ENCODE data around the gene TANGO6. TPM values are rescaled to one million over a fixed set of nuclear protein-coding genes. Genes with fewer than 3 reads are reported as not detected.

TANGO6 gene
- total RNA-seq, 2 donors from 2014 or later = 9.6 to 22.7 TPM

- 81 to 89% methylated on average over 4 of the region's 4 CpGs for WGBS, 2 donors
- ATAC-seq (no peak), DNase-seq (no peak)
- no peak for TF ChIP-seq POLR2A (IDR thresholded peaks at IDR 0.05)
- TF ChIP-seq, protein P1, sequence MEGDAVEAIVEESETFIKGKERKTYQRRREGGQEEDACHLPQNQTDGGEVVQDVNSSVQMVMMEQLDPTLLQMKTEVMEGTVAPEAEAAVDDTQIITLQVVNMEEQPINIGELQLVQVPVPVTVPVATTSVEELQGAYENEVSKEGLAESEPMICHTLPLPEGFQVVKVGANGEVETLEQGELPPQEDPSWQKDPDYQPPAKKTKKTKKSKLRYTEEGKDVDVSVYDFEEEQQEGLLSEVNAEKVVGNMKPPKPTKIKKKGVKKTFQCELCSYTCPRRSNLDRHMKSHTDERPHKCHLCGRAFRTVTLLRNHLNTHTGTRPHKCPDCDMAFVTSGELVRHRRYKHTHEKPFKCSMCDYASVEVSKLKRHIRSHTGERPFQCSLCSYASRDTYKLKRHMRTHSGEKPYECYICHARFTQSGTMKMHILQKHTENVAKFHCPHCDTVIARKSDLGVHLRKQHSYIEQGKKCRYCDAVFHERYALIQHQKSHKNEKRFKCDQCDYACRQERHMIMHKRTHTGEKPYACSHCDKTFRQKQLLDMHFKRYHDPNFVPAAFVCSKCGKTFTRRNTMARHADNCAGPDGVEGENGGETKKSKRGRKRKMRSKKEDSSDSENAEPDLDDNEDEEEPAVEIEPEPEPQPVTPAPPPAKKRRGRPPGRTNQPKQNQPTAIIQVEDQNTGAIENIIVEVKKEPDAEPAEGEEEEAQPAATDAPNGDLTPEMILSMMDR (IDR thresholded peaks at IDR 0.05) = no peak
- Histone ChIP-seq H3K27ac (no peak overlapping the region), H3K27me3 (no peaks in the 10 kb centered on the region), H3K4me3 (no peak overlapping the region), H3K4me1 (peaks cover 7% of the 10 kb centered on the region), H3K9me3 (no peaks in the 10 kb centered on the region), H3K36me3 (replicated peaks in 1 of 2; ENCODE audit: insufficient read depth in 1 of 2, low read depth in 2 of 2) (no peaks in the 10 kb centered on the region)
- intact Hi-C loops (cut with DNase I) = no loop called here
These were observed 118.6 kb downstream of the TANGO6 start for GRCh38 chr16:68961778-68962402.

DNA sequence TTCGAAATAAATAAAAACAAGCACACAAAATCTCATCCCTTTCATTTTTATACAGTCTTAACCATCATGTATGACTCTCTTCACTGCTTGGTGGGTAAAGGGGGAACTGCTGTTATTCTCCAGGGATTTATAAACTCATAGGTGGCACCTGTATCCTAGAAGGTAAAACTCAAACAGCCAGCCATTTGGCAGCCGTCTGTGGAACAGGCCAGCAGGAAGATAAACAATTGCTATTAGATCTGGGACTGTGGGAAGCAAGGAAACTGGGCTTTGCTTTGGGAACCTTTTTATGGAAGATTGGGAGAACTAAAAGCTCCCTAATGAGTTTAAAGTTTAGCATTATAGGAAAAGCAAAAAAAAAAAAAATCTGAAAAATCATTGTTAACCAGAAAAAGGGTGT, 126.0 kb downstream of the TANGO6 start:
- H3K4me1 ChIP-seq = no peaks in the 10 kb centered on the region
- H3K9me3 ChIP-seq = no peaks in the 10 kb centered on the region
- intact Hi-C loops (cut with DNase I) = no loop called here
- H3K27ac ChIP-seq = no peak overlapping the region
- DNase-seq (peak in 3 of 4 donors; percentile 10 to 45 (median 23)), ATAC-seq (no peak)
- H3K4me3 ChIP-seq = no peak overlapping the region
- no peaks in the 10 kb centered on the region for H3K36me3 ChIP-seq (replicated peaks in 1 of 2; ENCODE audit: insufficient read depth in 1 of 2, low read depth in 2 of 2)
- TF ChIP-seq POLR2A (IDR thresholded peaks at IDR 0.05) = no peak
- TF ChIP-seq, protein P1 (IDR thresholded peaks at IDR 0.05) = no peak
- no peaks in the 10 kb centered on the region for H3K27me3 ChIP-seq
- WGBS, 2 donors = 50 to 54% methylated on average over 2 of the region's 2 CpGs

GRCh38 chr16:68972013-68972412, 128.7 kb downstream of the TANGO6 start:
- ATAC-seq = no peak
- peaks cover 0 to 2% of the 10 kb centered on the region in 2 donors for H3K36me3 ChIP-seq (replicated peaks in 1 of 2; ENCODE audit: insufficient read depth in 1 of 2, low read depth in 2 of 2)
- no peaks in the 10 kb centered on the region for H3K27me3 ChIP-seq
- H3K9me3 ChIP-seq = no peaks in the 10 kb centered on the region
- no peak for DNase-seq
- H3K4me3 ChIP-seq = no peak overlapping the region
- intact Hi-C loops (cut with DNase I) = no loop called here
- WGBS, 2 donors = 90 to 98% methylated on average over 4 of the region's 4 CpGs
- no peaks in the 10 kb centered on the region for H3K4me1 ChIP-seq
- no peak overlapping the region for H3K27ac ChIP-seq
- no peak for TF ChIP-seq POLR2A (IDR thresholded peaks at IDR 0.05)
- TF ChIP-seq, protein P1 (IDR thresholded peaks at IDR 0.05) = no peak

DNA sequence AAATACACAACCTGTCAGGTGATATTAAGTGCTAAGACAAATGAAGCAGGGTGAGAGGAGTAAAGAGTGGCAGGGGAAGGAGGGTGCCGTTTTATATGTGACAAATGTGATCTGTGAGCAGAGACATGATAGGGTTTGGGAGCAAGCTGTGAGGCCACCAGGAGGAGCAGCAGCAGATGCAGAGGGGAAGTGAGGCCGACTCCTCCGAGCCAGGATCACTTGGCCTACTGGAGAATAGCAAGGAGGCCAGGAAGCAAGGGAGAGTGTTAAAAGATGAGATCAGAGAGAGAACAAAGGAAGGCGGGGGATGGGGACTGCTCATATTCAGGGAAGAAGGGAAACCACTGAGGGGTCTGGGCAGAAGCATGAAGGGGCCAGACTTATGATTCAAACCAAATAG, 129.4 kb downstream of the TANGO6 start:
- no peak for ATAC-seq
- intact Hi-C loops (cut with DNase I) = no loop called here
- Histone ChIP-seq H3K4me1 (no peaks in the 10 kb centered on the region), H3K4me3 (no peak overlapping the region), H3K36me3 (replicated peaks in 1 of 2; ENCODE audit: insufficient read depth in 1 of 2, low read depth in 2 of 2) (peaks cover 0 to 2% of the 10 kb centered on the region in 2 donors), H3K27me3 (no peaks in the 10 kb centered on the region), H3K9me3 (no peaks in the 10 kb centered on the region), H3K27ac (no peak overlapping the region)
- no peak for DNase-seq
- WGBS, 2 donors = 83 to 89% methylated on average over 4 of the region's 4 CpGs
- TF ChIP-seq POLR2A (IDR thresholded peaks at IDR 0.05) = no peak
- TF ChIP-seq, protein P1 (IDR thresholded peaks at IDR 0.05) = peak in 1 of 7 experiments; percentile 5

DNA sequence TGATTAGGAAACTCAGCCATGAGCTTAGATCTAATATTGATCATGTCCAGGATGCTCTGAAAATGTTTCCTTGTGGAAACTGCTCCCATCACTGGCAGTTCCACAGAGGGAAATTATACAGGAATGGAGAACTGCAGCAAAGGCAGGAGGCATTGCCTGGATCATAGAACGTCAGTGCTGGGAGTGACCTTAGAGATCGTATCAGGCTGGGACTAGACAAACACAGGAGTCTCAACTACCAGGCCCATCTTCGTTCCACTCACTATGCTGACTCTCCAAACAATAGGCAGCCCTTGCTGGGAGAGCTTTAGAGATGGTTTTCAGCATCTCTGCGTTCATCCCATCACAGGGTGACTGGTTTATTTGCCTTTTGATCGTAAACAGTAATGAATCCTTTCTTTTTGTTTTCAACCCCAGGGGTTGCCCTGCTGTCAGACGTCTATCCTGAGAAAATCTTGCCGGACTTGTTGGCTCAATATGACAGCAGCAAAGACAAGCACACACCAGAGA, 130.3 kb downstream of the TANGO6 start:
- DNase-seq (no peak), ATAC-seq (no peak)

More for the DNA sequence above, 130.3 kb downstream of the TANGO6 start:
- Histone ChIP-seq H3K36me3 (replicated peaks in 1 of 2; ENCODE audit: insufficient read depth in 1 of 2, low read depth in 2 of 2) (peaks cover 0 to 2% of the 10 kb centered on the region in 2 donors), H3K27ac (no peak overlapping the region), H3K9me3 (no peaks in the 10 kb centered on the region), H3K4me1 (no peaks in the 10 kb centered on the region), H3K27me3 (no peaks in the 10 kb centered on the region), H3K4me3 (no peak overlapping the region)
- intact Hi-C loops (cut with DNase I) = no loop called here
- TF ChIP-seq, protein P1 (IDR thresholded peaks at IDR 0.05) = no peak
- no peak for TF ChIP-seq POLR2A (IDR thresholded peaks at IDR 0.05)
- 87 to 88% methylated on average over 7 of the region's 7 CpGs for WGBS, 2 donors

All from body of pancreas (tissue), 4 donors.